SKM-1 (cell line): ENCODE results near the gene FPR2.

Experiments
- DNase-seq: peaks from one replicate; lab custom pipeline; 2025; ENCODE audit not compliant: unreplicated experiment; lab: John Stamatoyannopoulos, UW

FPR2 gene

DNA sequence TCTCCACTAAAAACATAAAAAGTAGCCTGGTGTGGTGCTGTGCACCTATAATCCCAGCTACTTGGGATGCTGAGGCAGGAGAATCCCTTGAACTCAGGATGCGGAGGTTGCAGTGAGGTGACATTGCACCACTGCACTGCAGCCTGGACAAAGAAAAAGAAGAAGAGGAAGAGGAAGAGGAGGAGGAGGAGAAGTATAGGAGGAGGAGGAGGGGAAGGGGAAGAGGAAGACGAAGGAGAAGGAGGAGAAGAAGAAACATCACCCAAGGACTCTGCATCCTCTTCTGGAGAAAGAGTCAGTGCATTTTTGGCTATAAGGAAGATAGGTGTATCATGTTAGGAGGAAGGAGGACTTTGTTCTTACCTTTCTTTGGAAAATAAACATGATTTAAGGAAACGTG is 21.0 kb downstream of the FPR2 start:
- DNase-seq = no peak

GRCh38 chr19:51783372-51783771 is 22.4 kb downstream of the FPR2 start:
- DNase-seq = peak; percentile 64

DNA sequence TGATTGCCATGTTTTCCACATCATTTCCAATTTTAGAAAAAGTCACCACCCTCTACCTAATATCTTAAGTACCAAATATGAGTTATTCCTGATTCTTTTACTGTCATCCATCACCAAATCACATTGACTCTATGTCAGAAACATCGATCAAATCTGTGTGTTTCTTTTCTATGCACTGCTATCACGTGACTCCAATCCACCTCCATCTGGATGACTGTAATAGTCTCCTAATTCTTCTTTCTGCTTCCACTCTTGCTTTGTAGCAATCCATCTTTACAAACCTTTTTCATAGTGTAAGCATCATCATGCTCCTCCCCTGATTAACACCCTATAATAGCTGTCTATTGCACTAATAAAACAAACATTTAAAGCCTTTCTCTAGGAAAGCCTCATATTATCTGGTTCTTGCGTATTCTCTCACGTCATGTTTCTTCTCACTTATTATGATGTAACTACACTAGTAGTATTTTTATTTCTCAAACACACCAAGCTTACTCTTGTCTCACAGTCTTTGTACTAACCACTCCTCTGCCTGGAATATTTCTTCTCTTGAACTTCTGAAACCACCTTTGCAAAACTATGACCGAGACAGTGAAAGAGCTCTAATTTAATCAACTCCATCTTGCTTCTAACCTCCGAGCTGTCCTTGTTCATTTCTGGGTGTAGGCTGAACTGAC is 23.3 kb downstream of the FPR2 start:
- DNase-seq = no peak

DNA sequence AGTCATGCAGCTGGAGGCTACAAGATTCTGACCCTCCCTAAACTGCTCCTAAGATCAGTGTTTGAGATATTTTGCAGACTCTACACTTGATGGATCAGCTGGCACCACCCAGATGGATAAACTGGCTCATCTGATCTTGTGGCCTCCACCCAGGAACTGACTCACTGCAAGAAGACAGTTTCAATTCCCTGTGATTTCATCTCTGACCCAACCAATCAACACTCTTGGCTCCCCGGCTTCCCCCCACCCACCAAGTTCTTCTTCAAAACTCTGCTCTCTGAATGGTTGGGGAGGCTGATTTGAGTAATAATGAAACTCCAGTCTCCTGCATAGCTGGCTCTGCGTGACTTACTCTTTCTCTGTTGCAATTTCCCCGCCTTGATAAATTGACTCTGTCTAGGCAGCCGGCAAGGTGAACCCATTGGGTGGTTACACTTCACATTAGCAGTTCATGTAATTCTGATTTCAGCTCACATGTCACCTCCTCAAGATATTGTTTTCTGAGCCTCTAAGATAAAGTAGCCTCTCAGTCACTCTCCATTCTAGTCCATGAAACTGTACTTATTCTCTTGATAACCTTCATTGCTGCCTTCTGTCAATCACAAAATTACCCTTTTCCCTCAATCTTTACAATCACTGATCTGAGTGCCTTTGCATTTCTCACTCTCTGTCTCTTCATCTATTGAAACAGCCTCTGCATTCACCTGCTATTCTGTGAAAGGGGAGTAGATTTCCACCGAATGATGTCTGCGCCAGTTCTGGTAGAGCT is 24.1 kb downstream of the FPR2 start:
- peak; percentile 36 for DNase-seq

- no peak for DNase-seq
Measured at GRCh38 chr19:51786646-51787494, 25.9 kb downstream of the FPR2 start.

DNA sequence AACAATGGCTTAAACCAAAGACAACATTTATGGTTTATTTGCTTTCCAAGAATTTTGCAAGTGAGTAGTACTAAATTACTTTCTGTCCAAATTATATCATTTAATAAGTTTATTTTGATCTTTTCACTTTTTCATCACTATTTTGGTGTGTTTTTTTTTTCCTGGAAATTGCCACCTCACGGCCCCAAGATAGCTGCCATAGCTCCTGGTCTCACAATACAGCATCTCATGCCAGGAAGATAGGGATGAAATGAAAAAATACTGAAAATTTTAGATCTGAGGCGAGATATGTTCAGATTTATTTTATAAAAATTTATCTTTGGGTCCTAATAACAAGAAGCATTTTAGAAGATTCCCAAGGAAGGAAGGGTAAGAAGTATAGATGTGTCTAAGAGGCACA is 27.0 kb downstream of the FPR2 start:
- no peak for DNase-seq

- no peak for DNase-seq
Measured at GRCh38 chr19:51789061-51789795, 28.2 kb downstream of the FPR2 start.

GRCh38 chr19:51792932-51793331 is 32.0 kb downstream of the FPR2 start:
- DNase-seq = no peak

- no peak for DNase-seq
Measured at GRCh38 chr19:51793994-51794393, 33.0 kb downstream of the FPR2 start.

DNA sequence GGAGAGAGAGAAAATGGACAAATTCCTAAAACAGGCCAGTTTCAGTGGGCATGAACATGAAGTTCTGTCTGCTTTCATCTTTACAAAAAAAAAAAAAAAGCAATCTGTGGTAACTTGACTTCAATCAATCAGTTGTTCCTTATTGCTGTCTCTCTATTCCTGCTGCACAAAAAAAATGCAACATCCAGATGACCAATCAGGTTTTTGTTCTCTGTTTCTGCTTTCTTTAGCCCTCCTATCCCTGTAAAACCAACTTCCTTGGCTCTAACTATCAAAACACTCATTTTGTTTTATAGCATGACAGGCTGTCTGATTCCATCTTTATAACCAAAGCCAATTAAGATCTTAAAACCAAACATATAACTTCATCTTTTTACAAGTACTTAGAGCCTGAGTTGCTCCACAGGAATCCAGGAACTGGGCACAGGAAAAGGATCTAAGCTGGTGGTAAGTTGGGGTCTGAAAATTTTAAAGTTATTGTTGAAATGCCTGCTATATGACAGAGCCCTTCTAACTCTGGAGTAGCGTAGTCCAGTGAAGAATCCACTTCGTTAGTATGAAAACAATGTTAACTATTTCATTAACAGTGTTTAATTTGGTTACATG is 34.0 kb downstream of the FPR2 start, which contains the start of gene FPR3:
FPR3 (plus strand) TSS at position 273 of the 606 bp plus-strand sequence. CDS start 28,592 bp downstream, outside the sequence.
- DNase-seq = no peak

GRCh38 chr19:51796195-51796679 is 35.3 kb downstream of the FPR2 start:
- no peak for DNase-seq

DNA sequence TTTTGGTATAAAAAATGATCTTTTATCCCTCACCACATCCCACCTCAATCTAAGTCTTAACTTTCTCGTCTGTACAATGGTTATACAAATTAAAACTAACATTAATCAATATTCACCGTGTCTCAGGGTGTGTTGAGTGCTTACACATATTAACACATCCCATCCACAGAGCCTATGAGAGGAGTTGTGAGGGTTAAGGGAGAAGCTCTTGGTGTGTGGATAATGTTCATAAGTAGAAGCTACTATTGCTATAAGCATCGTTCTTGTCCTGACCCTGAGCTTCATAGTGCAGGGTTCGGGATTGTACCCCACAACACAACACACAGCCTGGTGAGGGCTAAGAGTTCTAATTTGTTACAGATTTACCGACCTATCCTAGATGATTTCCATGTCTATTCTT is 36.5 kb downstream of the FPR2 start:
- DNase-seq = no peak

GRCh38 chr19:51798062-51798461 is 37.1 kb downstream of the FPR2 start:
- DNase-seq = no peak

GRCh38 chr19:51799034-51799773 is 38.2 kb downstream of the FPR2 start:
- DNase-seq = no peak

DNA sequence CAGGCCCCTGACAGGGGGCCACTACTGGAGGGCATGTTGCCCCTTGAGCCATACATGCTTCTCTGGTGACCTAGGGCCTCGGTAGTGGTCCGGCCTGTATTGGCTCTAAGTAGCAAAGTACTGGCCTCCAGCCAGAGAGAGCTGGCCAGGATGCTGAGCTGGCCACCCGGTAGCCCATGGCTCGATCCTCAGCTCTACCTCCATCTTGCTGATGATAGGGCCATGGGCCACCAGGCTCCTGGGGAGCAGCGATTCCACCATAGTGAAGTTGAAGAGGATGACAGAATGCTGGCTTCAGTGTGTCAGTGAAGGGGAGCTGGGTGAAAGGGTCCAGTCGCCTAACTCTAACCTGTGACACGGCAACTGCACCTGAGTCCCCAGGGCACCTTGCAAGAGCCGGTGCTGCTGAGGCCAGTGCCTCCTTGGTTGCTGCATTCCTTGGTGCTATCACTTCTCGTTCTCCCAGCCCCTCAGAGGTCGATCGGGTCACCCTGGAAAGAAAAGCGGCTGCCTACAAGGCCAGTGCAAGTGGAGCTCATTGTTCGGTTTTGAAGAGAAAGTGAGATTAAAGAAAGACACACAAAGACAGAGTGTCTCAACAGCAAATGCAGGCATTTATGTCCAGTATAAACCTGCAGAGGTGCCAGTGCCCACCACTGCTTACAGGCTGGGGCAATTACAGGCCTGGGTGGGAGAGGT is 38.9 kb downstream of the FPR2 start:
- no peak for DNase-seq

DNA sequence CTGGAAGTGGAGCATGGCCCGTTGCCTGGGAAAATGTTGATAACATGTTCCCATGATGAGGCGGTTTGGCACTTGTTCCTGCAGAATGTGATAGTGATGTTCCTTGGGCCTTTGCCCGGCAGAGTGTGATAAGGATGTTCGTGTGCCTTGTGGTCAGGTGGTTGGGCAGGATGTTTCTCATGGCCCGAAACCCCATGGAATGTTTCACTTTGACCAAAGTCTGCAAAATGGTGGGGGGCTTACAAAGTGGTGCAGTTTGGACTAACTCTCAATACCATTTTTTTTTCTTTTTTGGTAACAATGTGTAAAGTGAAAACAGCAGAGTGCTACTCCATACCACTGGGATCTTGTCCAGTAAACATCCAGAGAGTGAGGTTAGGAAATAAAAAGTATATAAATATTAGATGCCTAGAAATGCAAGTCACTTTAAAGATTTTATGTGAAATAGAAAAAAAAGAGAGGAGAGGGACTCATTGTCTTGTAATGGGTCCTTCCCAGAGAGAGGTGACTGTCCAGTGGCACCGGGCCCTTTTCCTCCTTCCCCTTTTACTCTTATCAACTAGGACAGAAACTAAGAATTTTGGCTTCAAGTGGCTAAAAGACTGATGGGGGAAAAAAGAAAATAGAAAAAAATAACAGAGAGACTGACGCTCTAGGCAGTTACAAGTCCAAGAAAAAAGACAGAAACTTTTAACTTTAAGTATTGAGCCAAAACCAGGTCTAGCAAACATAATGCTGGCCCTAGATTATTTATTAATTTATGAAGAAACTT is 39.7 kb downstream of the FPR2 start:
- DNase-seq = no peak

DNA sequence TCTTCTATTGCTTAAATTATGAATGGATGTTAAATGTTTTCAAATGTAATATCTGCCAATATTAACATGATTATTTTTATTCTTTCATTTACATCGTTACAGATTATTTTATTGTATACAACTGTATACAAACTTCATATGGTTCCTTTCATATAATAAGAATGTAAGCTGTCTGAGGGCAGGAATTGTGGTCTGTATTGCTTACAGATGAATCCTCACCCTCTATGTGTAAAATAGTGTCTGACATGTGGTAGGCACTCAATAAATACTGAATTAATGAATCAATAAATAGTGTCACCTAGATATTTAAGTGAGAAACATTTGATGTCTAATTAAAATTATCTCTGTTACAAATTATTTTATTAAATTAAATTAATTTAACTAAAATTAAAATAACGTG is 41.8 kb downstream of the FPR2 start:
- DNase-seq = no peak

DNA sequence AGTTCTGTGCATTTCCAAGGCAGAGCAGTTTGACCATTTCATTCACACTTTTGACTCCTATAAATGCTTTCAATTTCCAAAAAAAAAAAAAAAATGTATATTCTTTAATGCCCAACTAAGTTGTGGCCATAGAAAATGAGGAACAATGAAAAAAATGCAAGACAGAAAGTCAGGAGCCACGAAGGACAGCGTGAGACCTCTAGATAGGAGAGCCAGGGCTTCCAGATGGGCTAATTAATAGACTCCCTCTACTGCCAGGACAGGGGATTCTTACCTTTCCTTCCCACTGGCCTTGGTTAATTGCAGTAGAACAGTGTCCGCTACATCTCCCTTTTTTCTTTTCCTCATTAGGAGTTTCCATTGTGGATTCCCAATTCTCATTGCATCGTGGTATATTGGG is 42.5 kb downstream of the FPR2 start:
- no peak for DNase-seq
